ENCODE data around the gene CACNB4. TPM values are rescaled to one million over a fixed set of nuclear protein-coding genes. Genes with fewer than 3 reads are reported as not detected.

CACNB4 gene
- total RNA-seq, 1 experiment from 2014 or later = not detected

DNA sequence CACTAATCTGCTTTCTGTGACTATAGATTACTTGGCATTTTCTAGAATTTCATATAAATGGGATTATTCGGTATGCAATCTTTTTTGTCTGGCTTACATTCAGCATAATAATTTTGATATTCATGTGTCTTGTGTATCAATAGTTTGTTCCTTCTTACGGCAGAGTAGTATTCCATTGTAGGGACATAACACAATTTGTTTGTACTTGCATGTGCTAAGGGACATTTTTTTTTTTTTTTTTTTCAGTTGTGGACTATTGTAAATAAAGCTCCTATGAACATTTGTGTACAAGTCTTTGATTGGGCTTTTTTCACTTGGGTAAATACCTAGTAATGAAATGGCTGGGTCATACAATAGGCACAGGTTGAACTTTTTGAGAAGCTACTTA, 315.7 kb downstream of the CACNB4 start:
- intact Hi-C loops (cut with micrococcal nuclease) = no loop called here
- CTCF ChIA-PET = no interaction called here
- Histone ChIP-seq H3K4me1 (ENCODE audit: insufficient read depth, low read length) (no peaks in the 10 kb centered on the region), H3K27ac (ENCODE audit: low read length) (no peak overlapping the region), H2AFZ (ENCODE audit: low read length) (no peak overlapping the region), H3K9me3 (ENCODE audit: low read length) (no peaks in the 10 kb centered on the region), H3K4me3 (ENCODE audit: low read length) (no peak overlapping the region), H3K9me2 (replicated peaks; ENCODE audit: low read length) (no peaks in the 10 kb centered on the region), H3K79me2 (ENCODE audit: low read length) (no peaks in the 10 kb centered on the region), H3K36me3 (ENCODE audit: low read depth, low read length) (peaks cover 2% of the 10 kb centered on the region; the same call in 1 of the 2 replicates), H3K9ac (ENCODE audit: low read length) (no peak overlapping the region), H3K27me3 (ENCODE audit: low read length) (no peaks in the 10 kb centered on the region), H3K4me2 (ENCODE audit: low read length) (no peak overlapping the region), H3F3A (ENCODE audit: low read length, unreplicated experiment) (no peaks in the 10 kb centered on the region), H4K20me1 (ENCODE audit: low read length) (no peaks in the 10 kb centered on the region)
- POLR2A ChIA-PET (ENCODE audit: unreplicated experiment) = no interaction called here
- no peak for DNase-seq
- TF ChIP-seq, protein P1, sequence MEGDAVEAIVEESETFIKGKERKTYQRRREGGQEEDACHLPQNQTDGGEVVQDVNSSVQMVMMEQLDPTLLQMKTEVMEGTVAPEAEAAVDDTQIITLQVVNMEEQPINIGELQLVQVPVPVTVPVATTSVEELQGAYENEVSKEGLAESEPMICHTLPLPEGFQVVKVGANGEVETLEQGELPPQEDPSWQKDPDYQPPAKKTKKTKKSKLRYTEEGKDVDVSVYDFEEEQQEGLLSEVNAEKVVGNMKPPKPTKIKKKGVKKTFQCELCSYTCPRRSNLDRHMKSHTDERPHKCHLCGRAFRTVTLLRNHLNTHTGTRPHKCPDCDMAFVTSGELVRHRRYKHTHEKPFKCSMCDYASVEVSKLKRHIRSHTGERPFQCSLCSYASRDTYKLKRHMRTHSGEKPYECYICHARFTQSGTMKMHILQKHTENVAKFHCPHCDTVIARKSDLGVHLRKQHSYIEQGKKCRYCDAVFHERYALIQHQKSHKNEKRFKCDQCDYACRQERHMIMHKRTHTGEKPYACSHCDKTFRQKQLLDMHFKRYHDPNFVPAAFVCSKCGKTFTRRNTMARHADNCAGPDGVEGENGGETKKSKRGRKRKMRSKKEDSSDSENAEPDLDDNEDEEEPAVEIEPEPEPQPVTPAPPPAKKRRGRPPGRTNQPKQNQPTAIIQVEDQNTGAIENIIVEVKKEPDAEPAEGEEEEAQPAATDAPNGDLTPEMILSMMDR (conservative IDR thresholded peaks at IDR 0.05; ENCODE audit: low read depth, low read length) = no peak
- TF ChIP-seq EZH2 (IDR thresholded peaks at IDR 0.05; ENCODE audit: low read length, unreplicated experiment) (no peak), EZH2phosphoT487 (IDR thresholded peaks at IDR 0.05; ENCODE audit: borderline replicate concordance, low read length) (no peak)
- no TSS peak for BruUV-seq (replicated peaks)
- ATAC-seq = no peak

Other genes with a start within 250 kb of the CACNB4 start
- 18.0 and 21.0 TPM in 2 replicates for gene STAM2, start 76.7 kb upstream of the CACNB4 start, total RNA-seq (2014; rRNA removed)
- gene FMNL2, start 236.1 kb upstream of the CACNB4 start, total RNA-seq (2014; rRNA removed) = 15.6 and 15.8 TPM in 2 replicates

All from PC-3 (cell line).